GM13977 (cell line): Measurements from ENCODE around the gene CABP1.
A peak's percentile ranks its signal among the peaks of the same experiment; 100 is the strongest.

ENCODE experiments used
- DNase-seq: peaks from one replicate; pipeline ENCODE4 v3.0.0; 2012; ENCODE audit warnings: low spot score
- CTCF ChIP-seq: IDR thresholded peaks from 2 replicates; pipeline ENCODE4 v1.5.1; 2012; ENCODE audit warnings: mild to moderate bottlenecking, control low read depth; ENCODE audit not compliant: insufficient read depth; ENCODE audit errors: extremely low read depth, missing control alignments
- in situ Hi-C: fragments of 300-500 bp; cut with MboI; formaldehyde crosslinking; loops from one replicate; pipeline ENCODE4 v1.12.0; 2022; ENCODE audit warnings: low sequenced_read_pairs, low pct_unique_long_range_greater_than_20kb, mixed read lengths, inconsistent platforms; ENCODE audit not compliant: unreplicated experiment

The CABP1 gene

GRCh38 chr12:120639771-120640721, at the start of gene CABP1:
TSS of gene CABP1 (plus strand) at chr12:120640626. CDS start at chr12:120640686, 60 bp downstream.
- peak; percentile 87 for DNase-seq
- in situ Hi-C loops: loop anchor here (10.0 kb wide), 1 partner anchor 75 kb away; the partner anchor contains the start of gene UNC119B
- TF ChIP-seq CTCF: peak; percentile 60

GRCh38 chr12:120590741-120591407, 49.6 kb upstream of the CABP1 start:
- TF ChIP-seq CTCF: no peak
- no peak for DNase-seq
- in situ Hi-C loops: loop anchor here (25.0 kb wide), 1 partner anchor 371 kb away; no protein-coding TSS in a partner anchor

GRCh38 chr12:120592121-120593049, 48.0 kb upstream of the CABP1 start:
- in situ Hi-C loops: loop anchor here (25.0 kb wide), 1 partner anchor 370 kb away; no protein-coding TSS in a partner anchor
- DNase-seq: no peak
- TF ChIP-seq CTCF: no peak

- no peak for DNase-seq
- TF ChIP-seq CTCF: no peak
- in situ Hi-C loops: loop anchor here (25.0 kb wide), 1 partner anchor 365 kb away; no protein-coding TSS in a partner anchor
Observed at GRCh38 chr12:120596901-120597300, 43.5 kb upstream of the CABP1 start.

GRCh38 chr12:120597861-120598260, 42.6 kb upstream of the CABP1 start:
- DNase-seq: no peak
- in situ Hi-C loops: loop anchor here (25.0 kb wide), 1 partner anchor 364 kb away; no protein-coding TSS in a partner anchor

More at GRCh38 chr12:120597861-120598260, 42.6 kb upstream of the CABP1 start:
- no peak for TF ChIP-seq CTCF
